Psoas muscle (tissue), 8 donors: Measurements from ENCODE around the gene SYT14. TPM values are rescaled to one million over a fixed set of nuclear protein-coding genes. Genes with fewer than 3 reads are reported as not detected.

Experiments
- ATAC-seq, 4 donors: fragments of 200-7000 bp; cut with Tn5 transposase; one replicate each; pipeline ENCODE4 v1.9.1; 2020; ENCODE audit warnings: moderate library complexity in 3 of 4, mild to moderate bottlenecking in 2 of 4
- DNase-seq, 2 donors: peaks; one replicate each; pipeline ENCODE4 v3.0.0-alpha.2; 2020
- H3K27ac ChIP-seq: fragments of 200-600 bp; one replicate; pipeline ENCODE4 v1.8.0; 2022
- H3K27me3 ChIP-seq, 3 donors: fragments of 200-600 bp in 1 of 3; one replicate each; pipeline versions ENCODE4 v1.6.1 to v1.8.0; 2013 to 2022; ENCODE audit warnings: low read length in 2 of 3, mild to moderate bottlenecking in 2 of 3, moderate library complexity in 1 of 3; ENCODE audit not compliant: insufficient read depth in 3 of 3
- H3K36me3 ChIP-seq, 2 donors: fragments of 200-600 bp in 1 of 2; one replicate each; pipeline versions ENCODE4 v1.6.1 to v1.8.0; 2013 to 2022; ENCODE audit warnings: low read depth in 1 of 2, mild to moderate bottlenecking in 1 of 2, moderate library complexity in 1 of 2; ENCODE audit not compliant: insufficient read depth in 1 of 2
- H3K4me1 ChIP-seq: fragments of 200-600 bp; one replicate; pipeline ENCODE4 v1.8.0; 2022
- H3K4me3 ChIP-seq: fragments of 200-600 bp; one replicate; pipeline ENCODE4 v1.8.0; 2022; ENCODE audit warnings: mild to moderate bottlenecking
- H3K9me3 ChIP-seq: fragments of 200-600 bp; one replicate; pipeline ENCODE4 v1.8.0; 2022
- WGBS, 3 donors: extraction: QIAGEN DNeasy Blood & Tissue Kit; methylation state at CpG; one replicate each; pipeline versions ENCODE4 v1.1.6 to v1.1.7; 2013; 5-methylcytosine and 5-hydroxymethylcytosine counted together
- intact Hi-C, 2 donors: fragments of 100-400 bp; cut with DNase I; formaldehyde crosslinking; loops; one replicate each; pipeline versions ENCODE4 v1.11.0 to v1.14.2; 2022
- polyA plus RNA-seq, 3 donors: library from polyadenylated mRNA; stranded (reverse); fragments of 200-250 nt; gene quantifications; one replicate each; pipeline ENCODE4 v1.2.3, GENCODE V29; 2013
- total RNA-seq, 4 donors: library from RNA; stranded (reverse); fragmentation: NEBNext Ultra II Directional in 2 of 4; extraction: Animal tissue kit (Norgen Biotek cat#: 25700) in 2 of 4; gene quantifications; one replicate each; pipeline versions ENCODE4 v1.2.1 to v1.2.4, GENCODE V29; 2021 to 2023
- TF ChIP-seq, protein P1 (sequence below): fragments of 200-600 bp; IDR thresholded peaks from one replicate; pipeline ENCODE4 v1.8.0; 2022; ENCODE audit warnings: antibody characterized with exemption
- donor health status: healthy with polysubstance abuse.
- donor health status: DM: no; HTN: no; CAD: no; lungs with moderate emphysema.
- donor health status: Bipolar disorder and iron deficiency.
- donor health status: healthy.
- donor health status: DM: yes; HTN: yes; CAD: no.
- donor health status: DM: no; HTN: no; CAD: no.
- donor health status: DM: no; HTN: no; CAD: no.
- donor health status: DM: yes; HTN: yes; CAD: no.

SYT14 gene
- total and polyA plus RNA-seq, 7 donors = under 0.01 to 0.18 (median 0.04) TPM; not detected in 3

GRCh38 chr1:210217482-210217881 lies 279.5 kb downstream of the SYT14 start:
- intact Hi-C loops = no loop called here
- no peaks in the 10 kb centered on the region for H3K9me3 ChIP-seq
- H3K27ac ChIP-seq = no peak overlapping the region
- ATAC-seq (no peak), DNase-seq (no peak)
- H3K36me3 ChIP-seq = no peaks in the 10 kb centered on the region
- H3K4me1 ChIP-seq = no peaks in the 10 kb centered on the region
- TF ChIP-seq, protein P1, sequence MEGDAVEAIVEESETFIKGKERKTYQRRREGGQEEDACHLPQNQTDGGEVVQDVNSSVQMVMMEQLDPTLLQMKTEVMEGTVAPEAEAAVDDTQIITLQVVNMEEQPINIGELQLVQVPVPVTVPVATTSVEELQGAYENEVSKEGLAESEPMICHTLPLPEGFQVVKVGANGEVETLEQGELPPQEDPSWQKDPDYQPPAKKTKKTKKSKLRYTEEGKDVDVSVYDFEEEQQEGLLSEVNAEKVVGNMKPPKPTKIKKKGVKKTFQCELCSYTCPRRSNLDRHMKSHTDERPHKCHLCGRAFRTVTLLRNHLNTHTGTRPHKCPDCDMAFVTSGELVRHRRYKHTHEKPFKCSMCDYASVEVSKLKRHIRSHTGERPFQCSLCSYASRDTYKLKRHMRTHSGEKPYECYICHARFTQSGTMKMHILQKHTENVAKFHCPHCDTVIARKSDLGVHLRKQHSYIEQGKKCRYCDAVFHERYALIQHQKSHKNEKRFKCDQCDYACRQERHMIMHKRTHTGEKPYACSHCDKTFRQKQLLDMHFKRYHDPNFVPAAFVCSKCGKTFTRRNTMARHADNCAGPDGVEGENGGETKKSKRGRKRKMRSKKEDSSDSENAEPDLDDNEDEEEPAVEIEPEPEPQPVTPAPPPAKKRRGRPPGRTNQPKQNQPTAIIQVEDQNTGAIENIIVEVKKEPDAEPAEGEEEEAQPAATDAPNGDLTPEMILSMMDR = no peak
- H3K27me3 ChIP-seq = peaks cover 0 to 8% (median 0%) of the 10 kb centered on the region in 3 donors
- H3K4me3 ChIP-seq = no peak overlapping the region
- 85 to 87% (median 86%) methylated on average over 5 of the region's 5 CpGs for WGBS, 3 donors

- Histone ChIP-seq H3K36me3 (no peaks in the 10 kb centered on the region), H3K27ac (no peak overlapping the region), H3K4me3 (no peak overlapping the region), H3K27me3 (peaks cover 0 to 8% (median 0%) of the 10 kb centered on the region in 3 donors), H3K9me3 (no peaks in the 10 kb centered on the region), H3K4me1 (no peaks in the 10 kb centered on the region)
- ATAC-seq (no peak), DNase-seq (no peak)
- 80 to 91% (median 83%) methylated on average over 4 of the region's 4 CpGs for WGBS, 3 donors
- intact Hi-C loops = no loop called here
- TF ChIP-seq, protein P1 = no peak
These were observed 280.0 kb downstream of the SYT14 start for GRCh38 chr1:210218047-210218446.

Other genes starting within 250 kb of the SYT14 start
- 1 to 10 TPM; 1.3 to 3.0 (median 2.1) TPM for gene HSD11B1, start 233.4 kb upstream of the SYT14 start, total RNA-seq
- gene HSD11B1, start 233.4 kb upstream of the SYT14 start, polyA plus RNA-seq = 1 to 10 TPM; 1.0 to 2.0 (median 1.2) TPM
- gene TRAF3IP3, start 182.2 kb upstream of the SYT14 start, total RNA-seq = 1 to 10 TPM in 3 of 4 donors, under 1 TPM in 1; 0.84 to 2.0 (median 1.8) TPM
- under 1 TPM; 0.23 to 0.35 (median 0.27) TPM for gene TRAF3IP3, start 182.2 kb upstream of the SYT14 start, polyA plus RNA-seq
- 1 to 10 TPM in 2 of 4 donors, under 1 TPM in 2; 0.54 to 1.4 (median 0.99) TPM for gene C1orf74, start 153.7 kb upstream of the SYT14 start, total RNA-seq
- gene C1orf74, start 153.7 kb upstream of the SYT14 start, polyA plus RNA-seq = 1 to 10 TPM in 2 of 3 donors, under 1 TPM in 1; 0.45 to 1.8 (median 1.6) TPM
- gene IRF6, start 132.1 kb upstream of the SYT14 start, total RNA-seq = 1 to 10 TPM in 2 of 4 donors, under 1 TPM in 1, not detected in 1; 0.32 to 5.1 (median 1.1) TPM
- gene IRF6, start 132.1 kb upstream of the SYT14 start, polyA plus RNA-seq = under 1 TPM; 0.26 to 0.42 (median 0.31) TPM
- gene UTP25, start 110.2 kb upstream of the SYT14 start, total RNA-seq = 1 to 10 TPM; 3.2 to 5.4 (median 4.2) TPM
- gene UTP25, start 110.2 kb upstream of the SYT14 start, polyA plus RNA-seq = 1 to 10 TPM; 1.9 to 5.2 (median 3.9) TPM